Measurements from ENCODE around the gene NAGLU.

NAGLU gene

DNA sequence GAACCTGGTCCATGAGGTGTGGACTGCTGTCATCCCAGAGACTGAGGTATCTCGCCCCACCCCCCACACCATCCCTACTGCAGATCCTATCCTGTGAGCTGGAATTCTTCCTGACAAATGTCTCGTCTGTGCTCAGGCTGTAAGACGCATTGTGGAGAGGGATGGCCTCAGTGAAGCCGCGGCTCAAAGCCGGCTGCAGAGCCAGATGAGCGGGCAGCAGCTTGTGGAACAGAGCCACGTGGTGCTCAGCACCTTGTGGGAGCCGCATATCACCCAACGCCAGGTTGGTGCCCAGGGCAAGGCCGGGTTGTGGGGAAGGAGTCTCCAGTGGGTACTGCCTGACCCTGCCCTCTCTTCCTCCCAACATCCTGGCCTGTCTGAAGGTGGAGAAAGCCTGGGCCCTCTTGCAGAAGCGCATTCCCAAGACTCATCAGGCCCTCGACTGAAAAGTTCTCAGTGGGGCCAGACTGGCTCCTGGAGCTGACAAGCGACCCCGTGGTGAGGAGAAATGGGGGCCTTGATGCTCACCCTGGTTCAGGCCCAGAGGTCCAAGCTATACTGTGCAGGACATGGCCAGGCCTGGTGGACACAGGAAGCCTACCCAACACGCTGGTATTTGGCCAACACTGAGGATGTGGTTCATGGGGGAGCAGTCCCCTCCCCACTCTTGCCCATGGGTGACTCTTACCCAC is 29.6 kb downstream of the NAGLU start:
- DNase-seq = no peak

GRCh38 chr17:42566215-42566882 is 30.3 kb downstream of the NAGLU start:
- DNase-seq = no peak

DNA sequence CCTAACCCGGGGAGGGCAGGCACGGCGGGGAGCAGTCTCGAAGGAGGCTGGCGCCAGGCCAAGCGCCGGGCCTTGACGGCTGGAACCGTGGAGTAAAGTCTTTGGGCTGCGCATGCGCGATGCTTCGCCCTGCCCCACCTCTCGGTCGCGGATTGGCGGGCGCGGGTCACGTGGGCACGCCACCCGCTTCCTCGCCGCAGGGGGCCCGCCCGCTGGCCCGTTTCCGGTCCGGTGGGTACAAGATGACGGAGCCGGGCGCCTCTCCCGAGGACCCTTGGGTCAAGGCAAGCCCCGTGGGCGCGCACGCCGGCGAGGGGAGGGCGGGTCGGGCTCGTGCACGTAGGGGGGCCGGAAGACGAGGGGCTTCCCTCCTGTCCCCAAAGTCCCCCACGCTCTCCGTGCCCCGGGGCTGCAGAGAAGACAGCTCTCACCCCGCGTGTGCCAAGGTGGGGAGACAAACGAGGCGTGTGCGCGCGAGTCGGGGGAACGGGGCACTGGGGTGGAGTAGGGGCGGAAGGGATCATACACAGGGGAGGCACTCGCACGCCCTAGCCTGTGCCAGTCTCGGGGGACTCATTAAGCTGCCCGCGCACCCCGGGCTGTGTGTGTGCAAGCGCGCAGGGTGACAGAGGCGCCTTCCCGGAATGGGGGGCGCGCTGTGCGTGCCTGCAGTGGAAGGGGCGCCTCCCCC is 31.0 kb downstream of the NAGLU start, which contains the start of gene MLX:
Gene MLX, plus strand, starts transcription at position 218 of the 691 bp plus-strand sequence. Its CDS starts 25 bp downstream, at position 243.
- DNase-seq = peak; percentile 89

DNA sequence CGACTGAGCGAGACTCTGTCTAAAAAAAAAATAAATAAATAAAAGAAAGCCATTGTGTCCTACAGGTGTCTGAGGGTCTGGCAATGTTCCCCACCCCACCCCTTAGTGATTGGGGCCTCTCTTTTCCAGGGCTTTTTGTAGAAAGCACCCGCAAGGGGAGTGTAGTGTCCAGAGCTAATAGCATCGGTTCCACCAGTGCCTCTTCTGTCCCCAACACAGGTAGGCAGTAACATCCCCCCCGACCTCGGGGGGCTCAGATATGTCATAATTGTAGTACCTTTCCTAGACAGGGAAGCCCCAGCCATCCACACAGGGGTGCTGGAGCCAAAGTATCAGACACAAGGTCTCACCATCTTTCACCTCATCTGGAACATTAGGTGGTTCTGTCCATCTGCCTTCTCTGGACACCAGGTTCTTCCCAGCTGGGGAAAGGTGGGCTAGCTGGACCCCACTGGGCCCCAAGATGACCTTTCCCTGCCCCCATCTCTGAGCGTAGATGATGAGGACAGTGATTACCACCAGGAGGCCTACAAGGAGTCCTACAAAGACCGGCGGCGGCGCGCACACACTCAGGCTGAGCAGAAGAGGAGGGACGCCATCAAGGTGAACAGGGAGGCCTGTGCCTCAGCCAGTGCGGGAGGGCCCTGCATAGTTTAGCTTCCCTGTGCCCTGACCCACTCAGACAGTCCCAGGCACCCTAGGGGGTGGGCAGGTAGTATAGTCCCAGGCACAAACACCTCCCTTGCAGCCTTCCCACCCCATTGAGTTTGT is 32.5 kb downstream of the NAGLU start:
- DNase-seq = no peak

DNA sequence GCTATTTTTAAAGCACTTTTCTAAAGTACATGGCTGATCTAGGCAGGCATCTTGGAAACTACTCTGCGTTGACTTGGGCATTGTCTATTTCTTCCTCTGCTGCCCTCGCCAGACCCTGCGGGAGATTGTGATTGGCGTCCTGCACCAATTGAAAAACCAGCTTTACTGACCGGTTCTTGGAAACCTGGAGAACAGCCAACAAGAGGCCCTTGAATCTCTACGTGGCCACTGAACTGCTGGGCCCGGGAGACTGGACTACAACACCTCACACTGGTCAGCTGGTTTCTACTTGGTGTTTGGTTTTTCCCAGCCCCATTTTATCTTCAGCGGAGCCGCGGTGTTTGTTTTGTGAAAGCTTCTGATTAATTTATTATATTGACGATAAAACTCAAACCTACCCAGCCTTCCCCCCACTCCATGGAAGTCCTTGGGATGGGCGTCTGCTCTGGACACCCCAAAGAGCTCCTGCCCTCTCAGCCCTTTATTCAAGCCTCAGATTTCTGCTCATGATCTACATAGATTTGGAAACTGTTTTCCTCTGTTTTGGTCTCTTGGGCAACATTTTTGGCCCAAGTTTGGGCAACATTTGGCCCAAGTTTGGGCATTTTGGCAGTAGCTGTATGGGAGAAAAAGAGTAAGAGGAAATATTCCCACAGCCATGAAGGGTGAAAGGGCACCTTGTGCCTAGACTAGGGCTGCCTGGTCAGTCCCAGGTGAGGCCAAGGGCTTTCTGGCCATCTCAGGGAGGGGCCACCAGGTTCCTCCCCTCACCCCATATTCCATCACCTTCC is 35.6 kb downstream of the NAGLU start:
- no peak for DNase-seq

- no peak for DNase-seq
These were observed 37.1 kb downstream of the NAGLU start for GRCh38 chr17:42573095-42573494.

GRCh38 chr17:42574463-42574862 is 38.4 kb downstream of the NAGLU start:
- DNase-seq = no peak

DNA sequence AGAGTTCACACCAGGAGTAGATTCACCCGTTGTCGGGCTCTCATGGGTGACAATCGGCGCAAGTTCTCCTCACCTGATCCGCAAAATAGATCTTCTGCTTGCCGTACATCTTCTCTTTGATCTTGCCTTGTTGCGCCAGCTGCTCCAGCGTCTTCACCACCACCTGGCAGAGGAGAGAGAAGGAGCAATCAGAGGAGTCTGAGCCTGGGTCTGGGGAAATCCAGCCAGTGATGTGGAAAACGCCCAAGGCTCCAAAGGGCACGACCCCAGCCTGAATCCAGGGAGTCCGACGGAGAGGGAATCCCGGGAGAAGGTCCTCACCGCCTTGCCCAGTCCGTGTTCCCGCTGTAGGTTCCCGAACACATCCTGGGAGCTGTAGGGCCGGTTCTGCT is 41.1 kb downstream of the NAGLU start:
- DNase-seq = no peak

DNA sequence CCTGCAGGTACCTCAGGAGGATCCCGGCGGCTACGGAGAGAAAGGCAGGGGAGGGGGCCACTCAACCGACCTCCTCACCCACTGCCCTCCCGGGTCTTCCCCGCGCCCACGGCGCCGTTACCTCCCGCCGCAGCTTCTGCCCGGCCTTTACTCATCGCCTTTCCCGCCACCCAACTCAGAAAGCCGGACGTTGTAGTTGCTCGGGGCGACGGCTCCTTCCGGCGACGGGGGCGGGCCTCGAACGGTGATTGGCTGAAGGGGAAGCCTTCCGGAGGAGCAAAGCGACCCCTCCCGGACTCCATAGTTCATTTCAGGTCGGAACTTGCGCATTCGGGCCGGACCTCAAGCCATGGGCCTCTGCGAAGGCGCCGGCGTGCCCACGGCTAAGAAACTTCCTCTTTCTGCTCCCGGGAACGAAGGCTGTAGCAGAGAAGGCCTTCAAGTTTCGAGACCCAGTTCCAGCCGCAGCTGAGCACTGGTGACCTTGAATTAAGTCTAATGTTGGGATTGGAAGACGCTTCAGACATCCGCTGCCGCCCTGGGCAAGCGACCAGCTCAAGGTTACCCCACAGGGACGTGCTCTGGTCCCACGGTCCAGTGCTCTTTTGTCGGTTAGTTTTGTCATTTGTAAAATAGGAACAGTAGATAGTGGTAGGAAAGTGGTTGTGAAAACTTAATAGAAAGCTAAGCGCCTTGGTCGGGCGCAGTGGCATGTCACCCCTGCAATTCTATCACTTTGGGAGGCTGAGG is 41.7 kb downstream of the NAGLU start, which contains the start of gene PSMC3IP:
Gene PSMC3IP, minus strand, starts transcription at position 198 of the 750 bp plus-strand sequence. Its CDS starts 43 bp downstream, at position 155.
- peak; percentile 91 for DNase-seq

GRCh38 chr17:42578282-42578869 is 42.3 kb downstream of the NAGLU start:
- DNase-seq = peak; percentile 70

DNA sequence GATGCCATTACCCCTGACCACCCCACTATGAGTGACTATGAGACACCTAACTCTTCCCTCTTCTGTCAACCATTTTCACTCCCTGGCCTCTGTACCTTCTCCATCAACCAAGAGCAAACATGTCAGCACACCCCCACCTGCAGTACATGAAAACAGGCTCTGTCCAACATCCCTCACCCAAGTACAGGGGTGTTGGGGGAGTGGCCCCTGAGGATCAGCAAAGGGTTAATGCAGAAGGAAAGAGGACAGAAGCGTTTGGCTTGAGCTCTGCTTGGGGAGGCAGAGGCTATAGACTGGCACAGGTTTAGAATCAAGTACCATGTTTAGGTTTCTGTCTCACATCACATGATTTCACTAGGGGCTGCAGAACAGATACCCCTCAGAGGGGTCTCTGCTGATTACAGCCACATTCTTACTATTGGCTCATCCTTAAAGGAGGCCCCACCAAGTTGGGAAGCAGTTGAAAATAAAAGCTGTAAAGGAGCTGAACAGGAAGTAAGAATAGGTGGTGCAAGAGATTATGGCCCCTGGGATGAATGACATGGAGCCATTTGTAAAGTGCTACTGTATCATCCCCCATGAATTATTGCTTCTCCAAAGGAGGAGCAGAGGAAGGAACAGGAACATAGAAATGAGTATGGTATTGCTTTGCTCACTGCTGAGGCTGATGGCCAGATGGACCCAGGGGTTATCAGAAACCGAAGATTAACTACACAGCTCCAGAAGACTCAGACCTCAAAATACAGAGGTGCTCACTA is 43.9 kb downstream of the NAGLU start:
- no peak for DNase-seq

GRCh38 chr17:42581744-42582270 is 45.8 kb downstream of the NAGLU start:
- DNase-seq = no peak

- DNase-seq = no peak
These were observed 48.8 kb downstream of the NAGLU start for GRCh38 chr17:42584880-42585279.

- DNase-seq = no peak
These were observed 49.3 kb downstream of the NAGLU start for GRCh38 chr17:42585353-42585752.

- DNase-seq = no peak
These were observed 50.6 kb downstream of the NAGLU start for GRCh38 chr17:42586514-42587230.

DNA sequence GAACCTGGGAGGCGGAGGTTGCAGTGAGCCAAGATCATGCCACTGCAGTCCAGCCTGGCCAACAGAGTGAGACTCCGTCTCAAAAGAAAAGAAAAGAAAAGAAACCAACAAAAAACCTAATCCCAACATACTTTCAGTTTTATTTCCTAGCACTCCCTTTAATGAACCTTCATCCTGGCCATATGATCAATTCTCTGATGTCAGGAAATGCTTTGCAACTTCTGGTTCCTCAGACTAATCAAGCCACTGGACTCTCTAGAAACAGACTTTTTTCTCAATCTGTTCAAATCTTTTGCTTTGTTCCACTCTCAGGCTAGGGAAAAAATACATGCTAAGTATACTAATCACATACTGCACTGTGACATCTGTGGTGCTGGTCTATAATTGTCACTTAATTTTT is 54.8 kb downstream of the NAGLU start:
- DNase-seq = no peak

- DNase-seq = no peak
These were observed 55.4 kb downstream of the NAGLU start for GRCh38 chr17:42591411-42591810.

Data from fibroblast of skin of right quadriceps (primary cell).